ENCODE results near the gene CDH16.

Gene CDH16

GRCh38 chr16:66895999-66896398 is 22.7 kb downstream of the CDH16 start:
- DNase-seq (ENCODE audit: low read depth): no peak

DNA sequence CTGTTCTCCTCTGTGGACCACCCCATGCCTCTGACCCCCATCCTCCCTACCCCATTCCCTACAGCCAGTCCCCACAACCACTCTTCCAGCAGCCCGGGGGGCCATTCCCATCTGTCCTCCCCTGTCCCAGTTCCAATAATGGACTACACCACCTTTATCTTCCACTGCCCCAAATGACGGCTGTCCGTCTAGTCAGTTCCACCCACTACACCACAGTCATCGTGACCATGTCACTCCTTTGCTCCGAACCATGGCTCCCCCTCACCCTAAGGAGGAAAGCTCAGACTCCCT is 23.1 kb downstream of the CDH16 start:
- no peak for DNase-seq (ENCODE audit: low read depth)

DNA sequence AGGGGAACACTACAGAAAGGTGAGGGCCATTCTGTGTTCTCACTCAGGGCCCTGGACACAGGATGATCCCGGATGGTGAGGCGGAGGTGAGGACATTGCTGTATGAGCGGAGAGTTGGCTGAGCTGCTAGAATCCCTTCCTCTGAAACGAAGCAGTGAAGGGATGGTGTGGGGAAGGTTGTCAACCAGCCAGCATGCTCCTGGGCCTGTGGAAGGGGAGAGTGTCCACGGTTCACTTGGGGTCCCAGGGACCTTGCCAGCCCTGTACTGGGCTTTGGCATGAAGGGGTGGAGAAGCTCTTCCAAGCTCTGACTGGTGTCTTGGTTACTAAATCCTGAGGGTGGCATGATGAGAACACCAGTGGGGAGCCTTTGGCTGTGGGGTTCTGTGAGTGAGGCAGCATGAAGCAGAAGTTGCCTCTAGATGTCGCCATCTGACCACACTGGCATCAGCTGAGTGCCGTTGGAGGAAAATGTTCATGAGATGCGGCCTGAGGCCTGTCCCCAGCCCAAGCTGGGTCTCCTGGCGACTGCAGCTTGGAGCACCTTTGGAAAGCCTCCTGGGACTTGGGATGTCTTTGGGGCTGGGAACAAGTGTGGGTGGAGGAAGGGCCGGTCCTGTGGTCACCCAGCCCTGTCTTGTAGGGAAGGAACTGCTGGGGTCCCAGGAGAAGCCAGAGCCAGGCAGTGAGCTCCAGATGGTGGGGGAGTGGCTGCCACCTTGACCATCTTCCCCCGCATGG is 23.6 kb downstream of the CDH16 start:
- peak; percentile 28 for DNase-seq (ENCODE audit: low read depth)

DNA sequence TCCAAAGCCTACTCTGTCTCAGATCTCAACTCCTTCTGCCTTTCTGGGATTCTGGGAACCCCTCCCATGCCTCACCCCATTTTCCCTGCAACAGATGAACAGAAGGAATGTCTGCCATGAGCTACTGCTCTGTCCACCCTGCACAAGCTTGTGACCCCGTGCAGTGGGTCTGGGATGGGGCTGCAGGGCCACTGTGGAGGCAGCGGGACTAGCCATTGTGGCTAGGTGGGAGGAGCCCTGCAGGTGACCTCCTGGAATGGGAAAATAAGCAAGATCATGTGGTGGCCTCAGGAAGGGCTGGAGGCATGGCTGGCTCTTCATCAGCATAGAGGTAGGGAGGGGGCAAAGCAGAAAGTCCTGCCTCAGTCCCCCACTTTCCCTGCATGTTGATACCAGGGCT is 24.6 kb downstream of the CDH16 start:
- no peak for DNase-seq (ENCODE audit: low read depth)

DNA sequence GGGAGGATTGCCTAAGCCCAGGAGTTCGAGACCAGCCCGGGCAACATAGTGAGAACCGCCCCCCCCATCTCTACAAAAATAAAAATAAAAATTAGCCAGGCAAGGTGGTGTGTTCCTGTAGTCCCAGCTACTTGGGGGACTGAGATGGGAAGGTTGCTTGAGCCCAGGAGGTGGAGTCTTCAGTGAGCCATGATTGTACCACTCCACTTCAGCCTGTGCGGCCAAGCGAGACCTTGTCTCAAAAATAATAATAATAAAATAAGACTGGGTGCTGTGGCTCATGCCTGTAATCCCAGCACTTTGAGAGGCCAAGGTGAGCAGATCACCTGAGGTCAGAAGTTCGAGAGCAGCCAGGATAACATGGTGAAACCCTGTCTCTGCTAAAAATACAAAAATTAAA is 26.9 kb downstream of the CDH16 start:
- DNase-seq (ENCODE audit: low read depth): no peak

GRCh38 chr16:66891360-66891759 is 27.3 kb downstream of the CDH16 start:
- no peak for DNase-seq (ENCODE audit: low read depth)

DNA sequence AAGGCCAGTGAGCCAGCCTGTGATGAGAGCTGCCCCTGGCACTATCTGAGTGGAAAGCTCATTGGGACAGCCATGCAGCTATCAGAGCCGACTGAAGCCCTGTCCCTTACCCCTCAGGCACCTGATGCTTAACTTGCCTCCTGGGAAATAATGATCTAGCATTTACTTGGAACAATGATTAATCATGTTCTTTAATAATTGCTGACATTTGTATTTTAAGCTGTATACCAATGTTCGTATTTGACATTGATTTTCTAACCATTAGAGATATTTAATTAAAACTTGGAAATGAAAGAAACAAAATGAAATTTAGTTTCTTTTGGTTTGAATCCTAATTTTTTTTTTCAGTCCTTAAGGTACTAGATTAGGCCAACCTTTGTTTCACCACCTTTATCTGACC is 27.9 kb downstream of the CDH16 start:
- no peak for DNase-seq (ENCODE audit: low read depth)

- no peak for DNase-seq (ENCODE audit: low read depth)
These were observed 29.1 kb downstream of the CDH16 start for GRCh38 chr16:66889622-66890021.

DNA sequence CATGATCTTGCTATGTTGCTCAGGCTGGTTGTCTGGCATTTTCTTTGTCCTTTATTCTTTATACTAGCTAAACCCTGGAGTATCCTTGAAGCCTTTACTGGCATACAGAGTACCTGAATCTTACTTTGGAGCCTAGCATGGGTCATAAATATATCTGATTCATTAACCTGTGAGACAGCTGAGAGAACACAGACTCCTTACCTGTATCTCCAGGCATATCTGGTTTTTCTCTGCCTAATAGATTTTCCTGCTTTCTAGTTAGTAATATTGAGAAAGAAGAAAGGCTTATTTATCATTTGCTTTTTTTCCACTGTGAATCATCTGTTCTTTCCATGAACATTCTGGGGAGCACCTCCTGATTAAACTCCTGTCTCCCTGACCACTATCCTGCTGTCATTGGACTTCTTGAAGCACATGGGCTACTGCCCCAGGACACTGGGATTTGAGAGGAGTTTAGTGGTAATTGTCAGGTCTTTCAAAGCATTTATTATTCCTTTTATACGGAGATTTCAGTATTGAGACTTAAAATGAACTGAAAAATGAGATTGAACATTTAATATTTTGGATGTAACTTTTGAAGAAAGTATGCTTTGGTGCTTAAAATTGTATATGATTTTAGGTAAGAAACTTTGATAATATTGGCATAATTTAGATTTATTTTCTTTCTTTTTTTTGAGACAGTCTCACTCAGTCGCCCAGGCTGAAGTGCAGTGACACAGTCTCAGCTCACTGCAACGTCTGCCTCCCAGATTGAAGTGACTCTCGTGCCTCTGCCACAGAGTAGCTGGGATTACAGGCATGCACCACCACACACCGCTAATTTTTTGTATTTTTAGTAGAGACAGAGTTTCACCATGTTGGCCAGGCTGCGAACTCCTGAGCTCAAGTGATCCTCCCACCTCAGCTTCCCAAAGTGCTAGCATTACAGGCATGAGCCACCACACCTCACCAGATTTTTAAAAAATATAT is 29.8 kb downstream of the CDH16 start:
- DNase-seq (ENCODE audit: low read depth): no peak

DNA sequence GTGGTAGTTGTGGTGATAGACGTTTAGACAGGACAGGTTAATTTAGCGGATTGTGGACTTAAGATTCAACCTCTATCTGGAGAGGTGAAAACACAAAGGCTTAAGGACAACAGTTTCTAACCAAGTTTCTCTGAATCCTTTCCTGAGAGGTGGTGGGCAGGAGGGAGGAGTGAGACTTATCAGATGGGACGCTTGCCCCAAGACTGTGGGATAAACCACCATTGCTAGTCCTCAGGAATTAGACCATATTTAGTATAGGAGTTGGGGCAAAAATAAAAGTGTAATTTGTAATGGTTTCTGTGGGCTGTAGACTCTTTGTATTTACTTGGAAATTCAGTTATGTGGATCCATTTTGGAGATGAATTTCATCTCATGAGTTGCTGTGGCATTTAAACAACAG is 31.8 kb downstream of the CDH16 start:
- DNase-seq (ENCODE audit: low read depth): no peak

GRCh38 chr16:66886321-66886720 is 32.4 kb downstream of the CDH16 start:
- DNase-seq (ENCODE audit: low read depth): no peak

DNA sequence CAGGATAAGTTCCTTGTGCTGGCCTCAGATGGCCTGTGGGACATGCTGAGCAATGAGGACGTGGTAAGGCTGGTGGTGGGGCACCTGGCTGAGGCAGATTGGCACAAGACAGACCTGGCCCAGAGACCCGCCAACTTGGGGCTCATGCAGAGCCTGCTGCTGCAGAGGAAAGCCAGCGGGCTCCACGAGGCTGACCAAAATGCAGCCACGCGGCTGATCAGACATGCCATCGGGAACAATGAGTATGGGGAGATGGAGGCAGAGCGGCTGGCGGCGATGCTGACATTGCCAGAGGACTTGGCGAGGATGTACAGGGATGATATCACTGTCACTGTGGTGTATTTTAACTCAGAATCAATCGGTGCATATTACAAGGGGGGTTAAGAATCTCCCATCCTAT is 33.2 kb downstream of the CDH16 start:
- DNase-seq (ENCODE audit: low read depth): no peak

DNA sequence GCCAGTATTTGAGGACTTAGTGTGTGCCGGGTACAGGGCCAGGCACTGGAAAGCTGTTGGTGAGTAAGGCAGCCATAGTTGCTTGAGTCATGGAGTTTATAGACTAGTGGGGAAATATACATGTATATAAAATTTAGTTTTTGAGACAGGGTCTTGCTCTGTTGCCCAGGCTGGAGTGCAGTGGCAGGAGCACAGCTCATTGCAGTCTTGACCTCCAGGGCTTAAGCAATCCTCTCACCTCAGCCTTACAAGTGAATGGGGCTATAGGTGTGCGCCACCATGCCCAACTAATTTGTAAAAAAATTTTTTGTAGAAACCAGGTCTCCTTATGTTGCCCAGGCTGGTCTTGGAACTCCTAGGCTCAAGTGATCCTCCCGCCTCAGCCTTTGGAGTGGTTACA is 36.0 kb downstream of the CDH16 start:
- DNase-seq (ENCODE audit: low read depth): no peak

DNA sequence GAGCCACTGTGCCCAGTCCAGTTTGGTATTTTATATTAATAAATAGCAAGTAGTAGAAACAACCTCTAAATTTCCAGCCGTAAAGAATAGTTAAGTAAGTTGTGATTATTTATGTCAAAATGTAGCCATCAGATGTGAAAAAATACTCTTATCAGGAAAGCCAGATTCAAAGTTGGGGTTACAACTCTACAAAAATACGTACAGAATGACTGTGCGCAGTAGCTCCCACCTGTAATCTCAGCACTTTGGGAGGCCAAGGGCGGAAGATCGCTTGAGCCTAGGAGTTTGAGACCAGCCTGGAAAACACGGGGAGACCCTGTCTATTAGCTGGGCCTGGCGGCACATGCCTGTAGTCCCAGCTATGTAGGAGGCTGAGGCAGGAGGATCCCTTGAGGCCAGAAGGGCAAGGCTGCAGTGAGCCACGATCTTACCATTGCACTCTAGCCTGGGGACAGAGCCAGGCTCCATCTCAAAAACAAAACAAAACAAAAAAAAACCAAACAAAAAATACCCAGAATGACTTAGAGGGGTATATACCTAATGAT is 36.6 kb downstream of the CDH16 start:
- no peak for DNase-seq (ENCODE audit: low read depth)

DNA sequence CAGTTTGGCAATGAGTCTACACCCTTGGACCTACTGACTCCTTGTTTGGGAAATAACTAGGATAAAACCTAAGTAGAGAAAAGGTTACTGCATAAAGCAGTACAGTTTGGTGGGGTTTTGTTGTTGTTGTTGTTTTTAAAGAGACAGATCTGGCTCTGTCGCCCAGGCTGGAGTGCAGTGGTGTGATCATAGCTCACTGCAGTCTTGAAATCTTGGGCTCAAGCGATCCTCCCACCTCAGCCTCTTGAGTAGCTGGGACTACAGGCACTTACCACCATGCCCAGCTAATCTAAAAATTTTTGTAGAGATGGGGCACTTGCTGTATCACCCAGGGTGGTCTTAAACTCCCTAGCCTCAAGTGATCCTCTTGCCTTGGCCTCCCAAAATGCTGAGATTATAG is 37.1 kb downstream of the CDH16 start:
- DNase-seq (ENCODE audit: low read depth): no peak

DNA sequence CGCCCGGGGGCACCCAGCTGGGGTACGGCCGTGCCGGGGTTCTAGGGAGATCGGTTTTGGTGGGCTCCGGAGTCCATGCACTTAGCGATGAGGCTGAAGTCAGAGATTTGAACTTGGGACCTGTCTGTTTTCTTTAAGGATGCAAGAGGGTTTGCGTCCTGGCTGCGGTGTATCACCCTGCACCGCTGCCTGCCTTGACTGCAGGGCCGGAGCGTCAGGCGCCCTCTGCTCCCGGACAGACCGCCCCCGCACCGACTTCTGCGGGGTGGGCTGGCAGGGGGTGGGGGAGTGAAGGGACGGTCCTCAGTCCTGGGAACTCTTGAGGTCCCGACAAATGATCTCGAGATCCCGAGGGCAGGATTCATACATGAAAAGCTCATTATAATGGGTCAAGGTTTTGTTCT is 37.7 kb downstream of the CDH16 start:
- no peak for DNase-seq (ENCODE audit: low read depth)

DNA sequence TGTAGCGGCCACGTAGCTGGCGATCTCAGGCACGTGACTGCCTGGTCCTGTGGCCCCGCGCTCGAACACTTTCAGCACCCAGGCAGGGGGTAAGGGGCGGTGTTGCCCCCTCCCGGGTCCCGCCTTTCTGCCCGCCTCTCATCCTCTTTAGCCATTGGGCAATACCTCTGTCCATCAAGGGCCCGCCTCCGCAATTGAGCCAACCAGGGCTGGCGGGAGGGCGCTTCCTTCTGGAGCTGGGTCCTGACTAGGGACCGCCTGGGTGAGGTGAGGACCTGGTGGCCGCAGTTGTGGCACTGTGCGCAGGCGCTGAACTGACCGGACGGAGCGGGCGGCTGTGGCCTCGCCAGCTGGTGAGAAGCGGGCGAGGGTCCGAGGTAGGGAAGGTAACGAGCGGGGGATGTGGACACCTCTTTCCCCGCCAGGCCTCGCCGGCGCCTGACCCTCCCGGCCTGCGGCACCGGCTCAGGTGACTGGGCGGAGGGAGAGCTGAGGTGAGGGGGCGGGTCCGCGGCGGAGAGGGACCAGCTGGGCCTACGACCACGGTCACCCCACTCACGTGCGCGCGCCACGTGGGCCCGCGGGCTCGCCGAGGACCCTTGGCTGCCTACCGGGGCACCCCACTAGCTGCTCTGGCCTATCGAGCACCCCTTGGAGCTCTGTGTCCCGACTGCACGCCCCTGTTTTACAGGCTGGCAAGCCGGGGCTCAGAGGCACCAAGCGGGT is 38.2 kb downstream of the CDH16 start, which contains the start of gene PDP2:
Gene PDP2, plus strand, starts transcription at position 228 of the 726 bp plus-strand sequence. CDS start 3,770 bp downstream, outside the sequence.
- peak; percentile 62 for DNase-seq (ENCODE audit: low read depth)

DNA sequence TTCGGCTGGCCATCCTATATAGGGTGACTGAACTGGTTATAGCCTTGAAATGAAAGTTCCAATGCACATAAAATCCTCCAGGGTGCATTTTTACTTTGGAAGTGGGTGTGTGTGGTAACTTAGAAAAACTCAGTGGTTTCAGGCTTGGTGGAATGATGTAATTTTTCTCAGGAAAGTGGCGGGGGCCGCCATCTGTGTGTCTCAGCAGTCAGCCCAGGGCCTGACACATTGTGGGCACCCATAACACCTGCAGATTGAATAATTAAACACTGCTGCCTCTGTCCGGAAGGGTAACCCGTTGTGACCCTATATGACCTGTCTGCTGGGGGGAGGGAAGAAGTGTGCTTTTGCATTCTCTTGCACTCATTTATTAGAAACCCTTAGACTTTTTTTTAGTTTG is 40.6 kb downstream of the CDH16 start:
- no peak for DNase-seq (ENCODE audit: low read depth)

GRCh38 chr16:66874079-66874775 is 44.5 kb downstream of the CDH16 start:
- DNase-seq (ENCODE audit: low read depth): no peak

GRCh38 chr16:66873685-66874055 is 45.0 kb downstream of the CDH16 start:
- DNase-seq (ENCODE audit: low read depth): no peak

DNA sequence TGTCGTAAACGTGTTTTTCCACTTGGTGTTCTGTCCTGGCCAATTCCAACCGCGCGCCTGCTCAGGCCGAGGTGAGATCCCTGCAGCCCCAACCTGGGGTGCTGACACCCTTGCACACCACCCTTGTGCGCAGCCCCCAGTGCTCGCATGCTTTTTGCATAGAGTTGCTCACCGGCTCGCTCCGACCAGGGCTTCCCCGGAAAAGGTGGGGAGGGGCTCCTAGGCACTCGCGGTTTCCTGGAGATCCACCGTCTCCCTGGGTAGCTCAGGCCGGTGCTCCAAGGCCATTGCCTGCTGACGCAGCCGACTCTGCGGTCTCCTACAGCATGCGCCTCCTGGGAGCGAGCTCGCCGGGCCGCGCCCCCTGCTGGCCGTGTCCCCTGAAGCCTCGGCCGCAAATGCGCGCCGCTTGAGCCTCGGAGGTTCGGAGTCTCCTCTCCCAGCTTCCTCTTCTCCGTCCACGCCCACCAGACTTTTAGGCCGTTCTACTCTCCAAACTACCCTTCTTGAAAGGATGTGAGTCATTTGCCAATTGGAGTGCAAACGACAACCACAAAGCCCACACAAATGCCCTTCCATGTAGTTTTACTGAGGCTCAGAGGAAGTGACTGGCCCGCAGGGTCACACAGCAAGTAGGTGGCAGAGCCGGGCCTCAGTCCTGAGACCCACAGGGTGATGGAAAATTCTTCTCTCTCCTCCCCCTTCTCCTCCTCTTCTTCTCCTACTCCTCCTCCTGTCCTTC is 45.6 kb downstream of the CDH16 start:
- DNase-seq (ENCODE audit: low read depth): peak; percentile 79
